Adrenal gland (tissue), 5 donors: ENCODE measurements around the gene ARIH2.
"Not testable (repeated sequence)": the region's sequence is repeated elsewhere in the genome, so short reads cannot be mapped to it uniquely, and the experiment has no call there.

Experiments
- POLR2A ChIP-seq, 2 donors: fragments of 450-650 bp; IDR thresholded peaks; one replicate each; pipeline ENCODE4 v1.6.1; 2017; ENCODE audit warnings: antibody characterized with exemption in 2 of 2, mild to moderate bottlenecking in 2 of 2, moderate library complexity in 1 of 2
- TF ChIP-seq, protein P1 (sequence below), 6 experiments: fragments of 450-650 bp in 4 of 6; fragments of 200-600 bp in 2 of 6; sonication (generic) in 1 of 6; IDR thresholded peaks; 1 replicate in 5 of 6; 2 replicates in 1 of 6; pipeline versions ENCODE4 v1.5.1 to v1.8.0; 2016 to 2021; ENCODE audit warnings: antibody characterized with exemption in 6 of 6, mild to moderate bottlenecking in 2 of 6, moderate library complexity in 1 of 6
- donor health status: DM: no; HTN: no; CAD: no.

GRCh38 chr3:49008627-49009026 lies 90.0 kb downstream of the ARIH2 start:
- TF ChIP-seq, protein P1, sequence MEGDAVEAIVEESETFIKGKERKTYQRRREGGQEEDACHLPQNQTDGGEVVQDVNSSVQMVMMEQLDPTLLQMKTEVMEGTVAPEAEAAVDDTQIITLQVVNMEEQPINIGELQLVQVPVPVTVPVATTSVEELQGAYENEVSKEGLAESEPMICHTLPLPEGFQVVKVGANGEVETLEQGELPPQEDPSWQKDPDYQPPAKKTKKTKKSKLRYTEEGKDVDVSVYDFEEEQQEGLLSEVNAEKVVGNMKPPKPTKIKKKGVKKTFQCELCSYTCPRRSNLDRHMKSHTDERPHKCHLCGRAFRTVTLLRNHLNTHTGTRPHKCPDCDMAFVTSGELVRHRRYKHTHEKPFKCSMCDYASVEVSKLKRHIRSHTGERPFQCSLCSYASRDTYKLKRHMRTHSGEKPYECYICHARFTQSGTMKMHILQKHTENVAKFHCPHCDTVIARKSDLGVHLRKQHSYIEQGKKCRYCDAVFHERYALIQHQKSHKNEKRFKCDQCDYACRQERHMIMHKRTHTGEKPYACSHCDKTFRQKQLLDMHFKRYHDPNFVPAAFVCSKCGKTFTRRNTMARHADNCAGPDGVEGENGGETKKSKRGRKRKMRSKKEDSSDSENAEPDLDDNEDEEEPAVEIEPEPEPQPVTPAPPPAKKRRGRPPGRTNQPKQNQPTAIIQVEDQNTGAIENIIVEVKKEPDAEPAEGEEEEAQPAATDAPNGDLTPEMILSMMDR (IDR thresholded peaks at IDR 0.05): not testable (repeated sequence)
- TF ChIP-seq POLR2A (IDR thresholded peaks at IDR 0.05): not testable (repeated sequence)
